ENCODE measurements around the gene LRRC27. TPM values are rescaled to one million over a fixed set of nuclear protein-coding genes. Genes with fewer than 3 reads are reported as not detected.
A peak's percentile ranks its signal among the peaks of the same experiment; 100 is the strongest.

The LRRC27 gene
- total and polyA plus RNA-seq, 8 donors: 2.5 to 11.1 (median 4.3) TPM

- Histone ChIP-seq H3K4me1 (peaks cover 0 to 16% (median 12%) of the 10 kb centered on the region in 3 donors), H3K27me3 (no peaks in the 10 kb centered on the region), H3K27ac (no peak overlapping the region), H3K36me3 (no peaks in the 10 kb centered on the region), H3K4me3 (no peak overlapping the region), H3K9me3 (no peaks in the 10 kb centered on the region)
- WGBS, 2 donors: 80 to 83% methylated on average over 12 of the region's 12 CpGs
- intact Hi-C loops (cut with DNase I): no loop called here
- no peak for ATAC-seq
- DNase-seq: peak in 1 of 6 donors; percentile 61
- no peak for TF ChIP-seq CTCF (IDR thresholded peaks at IDR 0.05)
- no peak for FAIRE-seq
Measured at GRCh38 chr10:132309471-132309865, 22.5 kb upstream of the LRRC27 start.

DNA sequence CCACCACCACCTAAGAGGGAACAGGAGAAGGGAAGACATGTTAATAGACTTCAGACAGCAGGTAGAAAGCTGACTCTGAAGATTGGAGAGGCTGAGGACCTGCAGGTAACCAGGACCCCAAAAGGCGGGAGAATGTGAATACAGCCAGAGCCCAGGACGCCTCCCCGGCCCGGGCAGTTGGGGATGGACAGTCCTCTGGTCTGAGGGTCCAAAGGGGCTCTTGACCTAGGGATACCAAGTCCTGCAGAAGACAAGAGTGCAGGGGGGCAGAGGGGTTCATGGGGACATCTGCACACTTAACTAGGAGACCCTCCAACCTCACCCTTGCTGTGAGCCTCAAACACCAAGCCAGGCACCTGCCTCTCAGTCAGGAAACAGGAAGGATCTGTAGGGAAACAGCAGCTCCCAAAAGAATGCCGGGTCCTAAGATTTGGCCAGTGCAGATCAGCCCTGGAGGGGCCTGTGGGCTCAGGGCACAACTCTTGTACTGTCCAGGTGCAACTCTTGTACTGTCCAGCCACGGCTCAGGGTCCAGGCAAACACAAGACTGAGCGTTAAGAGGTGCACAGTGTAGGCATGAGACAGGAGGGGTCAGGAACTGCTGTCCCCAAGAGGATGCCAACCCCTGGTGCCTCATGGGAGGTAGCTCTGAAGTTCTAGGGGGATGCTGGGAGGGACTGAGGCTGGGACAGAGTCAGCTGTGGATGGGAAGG is 22.0 kb upstream of the LRRC27 start:
- no peak overlapping the region for H3K27ac ChIP-seq
- no peak for TF ChIP-seq CTCF (IDR thresholded peaks at IDR 0.05)
- H3K27me3 ChIP-seq: no peaks in the 10 kb centered on the region
- peaks cover 0 to 16% (median 12%) of the 10 kb centered on the region in 3 donors for H3K4me1 ChIP-seq
- FAIRE-seq: no peak
- no peaks in the 10 kb centered on the region for H3K36me3 ChIP-seq
- no peak overlapping the region for H3K4me3 ChIP-seq
- 82 to 89% methylated on average over 7 of the region's 7 CpGs for WGBS, 2 donors
- no peaks in the 10 kb centered on the region for H3K9me3 ChIP-seq
- DNase-seq: peak in 2 of 6 donors; percentile 7 to 62
- intact Hi-C loops (cut with DNase I): no loop called here
- ATAC-seq: no peak

GRCh38 chr10:132310701-132311337 is 21.2 kb upstream of the LRRC27 start:
- TF ChIP-seq CTCF (IDR thresholded peaks at IDR 0.05): no peak
- no peaks in the 10 kb centered on the region for H3K36me3 ChIP-seq
- intact Hi-C loops (cut with DNase I): no loop called here
- H3K9me3 ChIP-seq: no peaks in the 10 kb centered on the region
- H3K27me3 ChIP-seq: no peaks in the 10 kb centered on the region
- H3K4me1 ChIP-seq: peaks cover 0 to 16% (median 12%) of the 10 kb centered on the region in 3 donors
- WGBS, 2 donors: 74% methylated on average over 17 of the region's 17 CpGs
- no peak overlapping the region for H3K4me3 ChIP-seq
- no peak overlapping the region for H3K27ac ChIP-seq
- no peak for FAIRE-seq
- peak in 2 of 6 donors; percentile 12 to 54 for DNase-seq
- no peak for ATAC-seq

DNA sequence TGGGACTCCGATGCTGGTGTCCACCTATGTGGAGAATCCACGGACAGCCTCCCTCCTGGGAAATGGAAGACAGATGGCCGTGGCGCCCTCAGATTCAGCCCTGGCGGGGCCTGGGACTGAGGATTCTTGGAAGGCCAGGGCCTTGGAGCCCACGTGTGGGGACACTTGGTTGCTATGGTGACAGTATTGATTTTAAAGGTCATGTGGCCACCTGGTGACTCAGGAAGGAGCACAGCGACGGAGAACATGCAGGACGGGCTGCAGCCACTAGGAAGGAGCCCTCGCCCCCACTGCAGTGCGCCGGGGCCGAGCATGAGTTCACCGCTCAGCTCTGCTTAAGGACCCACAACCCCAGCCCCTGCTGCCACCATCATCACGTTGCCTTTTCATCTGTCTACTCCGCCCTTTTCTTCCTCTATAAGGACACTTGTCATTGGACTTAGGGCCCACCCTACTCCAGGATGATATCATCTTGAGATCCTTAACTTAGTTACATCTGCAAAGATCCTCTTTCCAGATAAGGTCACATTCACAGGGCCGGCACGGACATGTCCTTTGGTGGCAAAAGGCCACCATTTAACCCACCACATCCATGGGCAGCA is 20.6 kb upstream of the LRRC27 start:
- Histone ChIP-seq H3K4me1 (peaks cover 0 to 15% (median 11%) of the 10 kb centered on the region in 3 donors), H3K9me3 (no peaks in the 10 kb centered on the region), H3K4me3 (no peak overlapping the region), H3K36me3 (no peaks in the 10 kb centered on the region), H3K27ac (no peak overlapping the region), H3K27me3 (no peaks in the 10 kb centered on the region)
- ATAC-seq: peak; percentile 51 to 64 (median 62)
- intact Hi-C loops (cut with DNase I): no loop called here
- TF ChIP-seq CTCF (IDR thresholded peaks at IDR 0.05): peak in 1 of 4 donors; percentile 12
- 39 to 42% methylated on average over 18 of the region's 18 CpGs for WGBS, 2 donors
- FAIRE-seq: no peak
- peak in 5 of 6 donors; percentile 67 to 78 (median 76) for DNase-seq

Data from pancreas (tissue), 10 donors.